Smooth muscle cell (in vitro differentiated cells): Measurements from ENCODE around the gene POMT2. TPM values are rescaled to one million over a fixed set of nuclear protein-coding genes. Genes with fewer than 3 reads are reported as not detected.

ENCODE experiments used
- DNase-seq: peaks from one replicate; lab custom pipeline; 2025; ENCODE audit not compliant: unreplicated experiment; lab: John Stamatoyannopoulos, UW
- H2AFZ ChIP-seq: fragments of 200-600 bp; sonication (generic); 2 replicates; pipeline ENCODE4 v1.6.0; 2016; ENCODE audit warnings: antibody characterized with exemption, low read depth, mild to moderate bottlenecking
- H3F3A ChIP-seq: fragments of 200-600 bp; sonication (generic); 2 replicates; pipeline ENCODE4 v1.6.0; 2017; ENCODE audit warnings: antibody characterized with exemption, low read depth
- H3K27ac ChIP-seq: fragments of 200-600 bp; sonication (generic); 2 replicates; pipeline ENCODE4 v1.5.1; 2016; ENCODE audit warnings: low read depth, mild to moderate bottlenecking
- H3K27me3 ChIP-seq: fragments of 200-600 bp; sonication (generic); 2 replicates; pipeline ENCODE4 v1.6.1; 2016; ENCODE audit warnings: low read depth, mild to moderate bottlenecking
- H3K36me3 ChIP-seq: fragments of 200-600 bp; sonication (generic); 2 replicates; pipeline ENCODE4 v1.5.1; 2016; ENCODE audit warnings: low read depth
- H3K4me1 ChIP-seq: fragments of 200-600 bp; sonication (generic); 2 replicates; pipeline ENCODE4 v1.5.1; 2016; ENCODE audit warnings: low read depth
- H3K4me2 ChIP-seq: fragments of 200-600 bp; sonication (generic); 2 replicates; pipeline ENCODE4 v1.6.0; 2016; ENCODE audit warnings: mild to moderate bottlenecking
- H3K4me3 ChIP-seq: fragments of 200-600 bp; sonication (generic); 2 replicates; pipeline ENCODE4 v1.5.1; 2016; ENCODE audit warnings: mild to moderate bottlenecking
- H3K79me2 ChIP-seq: fragments of 200-600 bp; sonication (generic); 2 replicates; pipeline ENCODE4 v1.6.0; 2016; ENCODE audit warnings: low read depth, mild to moderate bottlenecking
- H3K9ac ChIP-seq: fragments of 200-600 bp; sonication (generic); 2 replicates; pipeline ENCODE4 v1.6.0; 2016; ENCODE audit warnings: low read depth
- H3K9me3 ChIP-seq: fragments of 200-600 bp; sonication (generic); replicated peaks from 2 replicates; pipeline ENCODE4 v1.5.1; 2016; ENCODE audit warnings: low read depth
- H4K20me1 ChIP-seq: fragments of 200-600 bp; sonication (generic); 2 replicates; pipeline ENCODE4 v1.6.0; 2016; ENCODE audit warnings: low read depth
- WGBS: methylation state at CpG from one replicate; pipeline ENCODE4 v1.1.7; 2016; ENCODE audit warnings: low lambda C conversion rate; 5-methylcytosine and 5-hydroxymethylcytosine counted together
- polyA plus RNA-seq: library from polyadenylated mRNA; unstranded; fragments of >200 nt; fragmentation: Nextera tagmentation; extraction: Ambion mirVana; gene quantifications from 2 replicates; pipeline ENCODE4 v1.2.1, GENCODE V29; 2016
- total RNA-seq: library from RNA; depleted of rRNA; stranded (reverse); fragments of >200 nt; gene quantifications from 2 replicates; pipeline ENCODE4 v1.2.3, GENCODE V29; 2014
- TF ChIP-seq, protein P1 (sequence below): fragments of 200-600 bp; sonication (generic); IDR thresholded peaks from 2 replicates; pipeline ENCODE4 v1.5.1; 2017; ENCODE audit warnings: borderline replicate concordance, mild to moderate bottlenecking, antibody characterized with exemption; ENCODE audit not compliant: insufficient read depth, poor library complexity, severe bottlenecking

The POMT2 gene
- total and polyA plus RNA-seq, 2 experiments from 2014 or later: 15.9 to 39.8 TPM

DNA sequence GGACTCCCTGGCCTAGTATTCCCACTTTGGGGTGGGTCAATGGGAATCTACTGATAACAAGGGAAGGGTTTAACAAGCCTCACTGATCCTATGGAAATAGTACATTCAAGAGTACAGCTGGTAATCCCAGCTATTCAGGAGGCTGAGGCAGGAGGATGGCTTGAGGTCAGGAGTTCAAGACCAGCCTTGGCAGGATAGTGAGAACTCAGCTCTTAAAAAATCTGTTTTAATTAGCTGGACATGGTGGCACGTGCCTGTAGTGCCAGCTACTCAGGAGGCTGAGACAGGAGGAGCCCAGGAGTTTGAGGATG, 4.5 kb downstream of the POMT2 start:
- Histone ChIP-seq H2AFZ (no peak overlapping the region), H3K9me3 (no peaks in the 10 kb centered on the region), H4K20me1 (peaks cover 5% of the 10 kb centered on the region), H3F3A (peaks cover 12% of the 10 kb centered on the region), H3K27ac (no peak overlapping the region), H3K36me3 (no peaks in the 10 kb centered on the region), H3K4me2 (no peak overlapping the region), H3K9ac (no peak overlapping the region), H3K27me3 (no peaks in the 10 kb centered on the region), H3K4me1 (peaks cover 20% of the 10 kb centered on the region), H3K79me2 (peaks cover 37% of the 10 kb centered on the region), H3K4me3 (no peak overlapping the region)
- TF ChIP-seq, protein P1, sequence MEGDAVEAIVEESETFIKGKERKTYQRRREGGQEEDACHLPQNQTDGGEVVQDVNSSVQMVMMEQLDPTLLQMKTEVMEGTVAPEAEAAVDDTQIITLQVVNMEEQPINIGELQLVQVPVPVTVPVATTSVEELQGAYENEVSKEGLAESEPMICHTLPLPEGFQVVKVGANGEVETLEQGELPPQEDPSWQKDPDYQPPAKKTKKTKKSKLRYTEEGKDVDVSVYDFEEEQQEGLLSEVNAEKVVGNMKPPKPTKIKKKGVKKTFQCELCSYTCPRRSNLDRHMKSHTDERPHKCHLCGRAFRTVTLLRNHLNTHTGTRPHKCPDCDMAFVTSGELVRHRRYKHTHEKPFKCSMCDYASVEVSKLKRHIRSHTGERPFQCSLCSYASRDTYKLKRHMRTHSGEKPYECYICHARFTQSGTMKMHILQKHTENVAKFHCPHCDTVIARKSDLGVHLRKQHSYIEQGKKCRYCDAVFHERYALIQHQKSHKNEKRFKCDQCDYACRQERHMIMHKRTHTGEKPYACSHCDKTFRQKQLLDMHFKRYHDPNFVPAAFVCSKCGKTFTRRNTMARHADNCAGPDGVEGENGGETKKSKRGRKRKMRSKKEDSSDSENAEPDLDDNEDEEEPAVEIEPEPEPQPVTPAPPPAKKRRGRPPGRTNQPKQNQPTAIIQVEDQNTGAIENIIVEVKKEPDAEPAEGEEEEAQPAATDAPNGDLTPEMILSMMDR: no peak
- no peak for DNase-seq
- 46% methylated on average over 1 of the region's 1 CpG for WGBS

DNA sequence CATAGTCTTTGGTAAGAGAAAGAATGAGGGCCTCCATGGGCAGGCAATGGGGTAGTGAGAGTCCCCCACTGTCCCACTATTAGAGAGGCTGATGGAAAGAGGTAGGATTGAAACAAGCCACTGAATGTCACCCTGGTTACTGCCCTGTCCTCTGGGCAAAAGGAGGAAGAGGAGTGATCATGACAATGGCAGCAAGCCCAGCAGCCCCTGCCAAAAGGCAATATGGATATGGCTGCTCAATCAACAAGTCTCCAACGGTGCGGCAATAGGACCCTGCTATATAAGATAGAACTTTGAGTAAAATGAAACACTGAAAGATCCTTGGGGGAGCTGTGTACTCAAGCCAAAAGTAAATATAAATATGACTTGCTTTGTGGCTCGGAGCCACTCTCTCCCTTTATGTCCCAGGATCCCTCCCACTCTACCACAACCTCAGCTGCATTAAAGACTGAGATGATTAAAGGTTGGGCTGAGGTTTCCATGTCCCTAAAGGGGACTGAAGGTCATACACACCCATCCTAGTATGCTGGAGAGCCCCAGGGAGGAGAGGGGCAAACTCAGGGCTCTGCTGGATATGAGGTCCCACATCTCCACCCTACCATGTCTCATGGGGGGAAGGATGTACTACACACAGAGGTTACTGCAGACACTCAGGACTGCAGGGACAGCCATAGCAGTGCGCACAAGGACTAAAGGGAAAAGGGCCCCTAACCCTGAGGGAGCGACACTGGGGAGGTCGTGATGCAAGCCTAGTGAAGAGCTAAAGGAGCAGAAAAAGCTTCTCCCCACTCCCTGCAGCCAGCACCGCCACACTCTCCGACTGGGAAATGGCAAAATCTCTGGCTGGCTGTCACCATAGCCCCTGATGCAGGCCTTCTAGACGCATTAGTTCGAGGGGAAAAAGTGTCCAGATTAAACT, 5.9 kb downstream of the POMT2 start:
- H3K27ac ChIP-seq: peak overlapping the region; percentile 90
- DNase-seq: no peak
- TF ChIP-seq, protein P1: no peak

DNA sequence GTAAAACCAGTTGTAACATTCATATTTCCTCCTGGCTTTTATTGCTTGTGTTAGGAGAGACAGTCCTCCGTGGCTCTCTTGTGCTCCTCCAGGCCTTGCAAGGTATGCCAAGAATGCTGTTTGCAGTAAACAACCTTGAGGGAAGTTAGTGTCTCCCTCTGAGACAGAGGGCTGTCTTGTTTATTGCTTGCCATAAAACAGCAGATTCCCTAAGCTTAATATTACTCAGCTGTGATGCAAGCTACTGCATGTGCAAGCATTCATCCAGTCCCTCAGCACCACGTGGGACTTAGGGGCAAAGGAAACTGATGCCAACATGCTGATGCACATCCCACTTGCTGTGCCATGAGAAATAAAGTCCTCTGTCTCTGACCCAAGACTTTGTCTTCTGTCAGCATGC, 6.6 kb downstream of the POMT2 start:
- H3K4me2 ChIP-seq: peak overlapping the region; percentile 48

More for the DNA sequence above, 5.9 kb downstream of the POMT2 start:
- H3K9me3 ChIP-seq: no peaks in the 10 kb centered on the region
- no peak overlapping the region for H2AFZ ChIP-seq
- 60% methylated on average over 10 of the region's 10 CpGs for WGBS
- no peaks in the 10 kb centered on the region for H3K36me3 ChIP-seq
- peaks cover 17% of the 10 kb centered on the region for H3K4me1 ChIP-seq
- H3K4me3 ChIP-seq: no peak overlapping the region
- peaks cover 10% of the 10 kb centered on the region for H3F3A ChIP-seq
- peaks cover 5% of the 10 kb centered on the region for H4K20me1 ChIP-seq
- H3K9ac ChIP-seq: no peak overlapping the region
- peak overlapping the region; percentile 34 for H3K4me2 ChIP-seq
- no peaks in the 10 kb centered on the region for H3K27me3 ChIP-seq
- peaks cover 47% of the 10 kb centered on the region for H3K79me2 ChIP-seq

More for the DNA sequence above, 6.6 kb downstream of the POMT2 start:
- Histone ChIP-seq H3K4me3 (no peak overlapping the region), H2AFZ (no peak overlapping the region), H3K9ac (peak overlapping the region; percentile 52), H3K9me3 (no peaks in the 10 kb centered on the region), H3F3A (peaks cover 10% of the 10 kb centered on the region), H4K20me1 (peaks cover 5% of the 10 kb centered on the region), H3K36me3 (no peaks in the 10 kb centered on the region), H3K27ac (peak overlapping the region; percentile 90), H3K27me3 (no peaks in the 10 kb centered on the region), H3K4me1 (peaks cover 14% of the 10 kb centered on the region), H3K79me2 (peaks cover 41% of the 10 kb centered on the region)
- TF ChIP-seq, protein P1: no peak
- 3% methylated on average over 2 of the region's 2 CpGs for WGBS
- DNase-seq: no peak
